Measurements from ENCODE around the gene GNG8. TPM values are rescaled to one million over a fixed set of nuclear protein-coding genes. Genes with fewer than 3 reads are reported as not detected.

GNG8 gene
- total RNA-seq, result not detected

GRCh38 chr19:46635920-46636761, at the start of gene GNG8:
TSS of gene GNG8 (minus strand) at chr19:46636202. CDS start at chr19:46634682, 1,520 bp downstream.
- H3K9ac ChIP-seq (ENCODE audit: low read depth in 1 of 3, low read length in 3 of 3), result no peak within 1 kb of the TSS
- peaks cover 39 to 73% (median 66%) of the 10 kb centered on the region in 3 donors for H3K27me3 ChIP-seq (ENCODE audit: control insufficient read depth in 3 of 3, insufficient read depth in 3 of 3, low read length in 3 of 3)
- no peaks in the 10 kb centered on the region for H3K36me3 ChIP-seq (ENCODE audit: control insufficient read depth in 3 of 3, insufficient read depth in 3 of 3, low read length in 3 of 3)
- no peaks in the 10 kb centered on the region for H3K9me3 ChIP-seq (ENCODE audit: control insufficient read depth in 3 of 3, low read length in 3 of 3)
- no peak within 1 kb of the TSS for H3K4me3 ChIP-seq (ENCODE audit: low read length in 3 of 3)
- H3K27ac ChIP-seq (ENCODE audit: low read depth, low read length), result no peak within 1 kb of the TSS
- peaks cover 25 to 33% (median 29%) of the 10 kb centered on the region in 3 donors for H3K4me1 ChIP-seq (ENCODE audit: control insufficient read depth in 3 of 3, insufficient read depth in 3 of 3, low read length in 3 of 3)

GRCh38 chr19:46685189-46685588, 49.2 kb upstream of the GNG8 start:
- Histone ChIP-seq H3K4me3 (ENCODE audit: low read length in 3 of 3) (no peak overlapping the region), H3K27me3 (ENCODE audit: control insufficient read depth in 3 of 3, insufficient read depth in 3 of 3, low read length in 3 of 3) (no peaks in the 10 kb centered on the region), H3K27ac (ENCODE audit: low read depth, low read length) (no peak overlapping the region), H3K36me3 (ENCODE audit: control insufficient read depth in 3 of 3, insufficient read depth in 3 of 3, low read length in 3 of 3) (peaks cover 20 to 31% (median 27%) of the 10 kb centered on the region in 3 donors), H3K9ac (ENCODE audit: low read depth in 1 of 3, low read length in 3 of 3) (no peak overlapping the region), H3K4me1 (ENCODE audit: control insufficient read depth in 3 of 3, insufficient read depth in 3 of 3, low read length in 3 of 3) (no peaks in the 10 kb centered on the region), H3K9me3 (ENCODE audit: control insufficient read depth in 3 of 3, low read length in 3 of 3) (no peaks in the 10 kb centered on the region)

- no peaks in the 10 kb centered on the region for H3K9me3 ChIP-seq (ENCODE audit: control insufficient read depth in 3 of 3, low read length in 3 of 3)
- H3K36me3 ChIP-seq (ENCODE audit: control insufficient read depth in 3 of 3, insufficient read depth in 3 of 3, low read length in 3 of 3), result peaks cover 20 to 35% (median 22%) of the 10 kb centered on the region in 3 donors
- H3K27me3 ChIP-seq (ENCODE audit: control insufficient read depth in 3 of 3, insufficient read depth in 3 of 3, low read length in 3 of 3), result no peaks in the 10 kb centered on the region
- H3K9ac ChIP-seq (ENCODE audit: low read depth in 1 of 3, low read length in 3 of 3), result no peak overlapping the region
- H3K4me3 ChIP-seq (ENCODE audit: low read length in 3 of 3), result no peak overlapping the region
- no peak overlapping the region for H3K27ac ChIP-seq (ENCODE audit: low read depth, low read length)
- no peaks in the 10 kb centered on the region for H3K4me1 ChIP-seq (ENCODE audit: control insufficient read depth in 3 of 3, insufficient read depth in 3 of 3, low read length in 3 of 3)
Observed at GRCh38 chr19:46678110-46678732, 42.2 kb upstream of the GNG8 start.

- H3K4me3 ChIP-seq (ENCODE audit: low read length in 3 of 3), result no peak overlapping the region
- no peaks in the 10 kb centered on the region for H3K4me1 ChIP-seq (ENCODE audit: control insufficient read depth in 3 of 3, insufficient read depth in 3 of 3, low read length in 3 of 3)
- no peak overlapping the region for H3K27ac ChIP-seq (ENCODE audit: low read depth, low read length)
- H3K9ac ChIP-seq (ENCODE audit: low read depth in 1 of 3, low read length in 3 of 3), result no peak overlapping the region
- peaks cover 9 to 32% (median 21%) of the 10 kb centered on the region in 3 donors for H3K36me3 ChIP-seq (ENCODE audit: control insufficient read depth in 3 of 3, insufficient read depth in 3 of 3, low read length in 3 of 3)
- no peaks in the 10 kb centered on the region for H3K27me3 ChIP-seq (ENCODE audit: control insufficient read depth in 3 of 3, insufficient read depth in 3 of 3, low read length in 3 of 3)
- H3K9me3 ChIP-seq (ENCODE audit: control insufficient read depth in 3 of 3, low read length in 3 of 3), result no peaks in the 10 kb centered on the region
Observed at GRCh38 chr19:46674416-46675178, 38.6 kb upstream of the GNG8 start.

- Histone ChIP-seq H3K36me3 (ENCODE audit: control insufficient read depth in 3 of 3, insufficient read depth in 3 of 3, low read length in 3 of 3) (peaks cover 0 to 18% (median 6%) of the 10 kb centered on the region in 3 donors), H3K9ac (ENCODE audit: low read depth in 1 of 3, low read length in 3 of 3) (no peak overlapping the region), H3K4me1 (ENCODE audit: control insufficient read depth in 3 of 3, insufficient read depth in 3 of 3, low read length in 3 of 3) (no peaks in the 10 kb centered on the region), H3K27ac (ENCODE audit: low read depth, low read length) (no peak overlapping the region), H3K9me3 (ENCODE audit: control insufficient read depth in 3 of 3, low read length in 3 of 3) (no peaks in the 10 kb centered on the region), H3K27me3 (ENCODE audit: control insufficient read depth in 3 of 3, insufficient read depth in 3 of 3, low read length in 3 of 3) (no peaks in the 10 kb centered on the region), H3K4me3 (ENCODE audit: low read length in 3 of 3) (no peak overlapping the region)
Observed at GRCh38 chr19:46670813-46671212, 34.8 kb upstream of the GNG8 start.

GRCh38 chr19:46668662-46669061, 32.7 kb upstream of the GNG8 start:
- Histone ChIP-seq H3K27me3 (ENCODE audit: control insufficient read depth in 3 of 3, insufficient read depth in 3 of 3, low read length in 3 of 3) (no peaks in the 10 kb centered on the region), H3K27ac (ENCODE audit: low read depth, low read length) (no peak overlapping the region), H3K4me3 (ENCODE audit: low read length in 3 of 3) (no peak overlapping the region), H3K9me3 (ENCODE audit: control insufficient read depth in 3 of 3, low read length in 3 of 3) (no peaks in the 10 kb centered on the region), H3K36me3 (ENCODE audit: control insufficient read depth in 3 of 3, insufficient read depth in 3 of 3, low read length in 3 of 3) (peaks cover 0 to 5% (median 0%) of the 10 kb centered on the region in 3 donors), H3K9ac (ENCODE audit: low read depth in 1 of 3, low read length in 3 of 3) (no peak overlapping the region), H3K4me1 (ENCODE audit: control insufficient read depth in 3 of 3, insufficient read depth in 3 of 3, low read length in 3 of 3) (no peaks in the 10 kb centered on the region)

- no peak overlapping the region for H3K9ac ChIP-seq (ENCODE audit: low read depth in 1 of 3, low read length in 3 of 3)
- H3K27me3 ChIP-seq (ENCODE audit: control insufficient read depth in 3 of 3, insufficient read depth in 3 of 3, low read length in 3 of 3), result peaks cover 3 to 4% (median 3%) of the 10 kb centered on the region in 3 donors
- H3K9me3 ChIP-seq (ENCODE audit: control insufficient read depth in 3 of 3, low read length in 3 of 3), result no peaks in the 10 kb centered on the region
- peaks cover 11 to 16% (median 12%) of the 10 kb centered on the region in 3 donors for H3K4me1 ChIP-seq (ENCODE audit: control insufficient read depth in 3 of 3, insufficient read depth in 3 of 3, low read length in 3 of 3)
- H3K4me3 ChIP-seq (ENCODE audit: low read length in 3 of 3), result no peak overlapping the region
- H3K27ac ChIP-seq (ENCODE audit: low read depth, low read length), result no peak overlapping the region
- no peaks in the 10 kb centered on the region for H3K36me3 ChIP-seq (ENCODE audit: control insufficient read depth in 3 of 3, insufficient read depth in 3 of 3, low read length in 3 of 3)
Observed at GRCh38 chr19:46665072-46665471, 29.1 kb upstream of the GNG8 start.

GRCh38 chr19:46661735-46662592, 26.0 kb upstream of the GNG8 start:
- Histone ChIP-seq H3K9me3 (ENCODE audit: control insufficient read depth in 3 of 3, low read length in 3 of 3) (no peaks in the 10 kb centered on the region), H3K27ac (ENCODE audit: low read depth, low read length) (peak overlapping the region; percentile 76), H3K4me3 (ENCODE audit: low read length in 3 of 3) (peak overlapping the region; percentile 58 to 75 (median 72)), H3K4me1 (ENCODE audit: control insufficient read depth in 3 of 3, insufficient read depth in 3 of 3, low read length in 3 of 3) (peaks cover 19 to 26% (median 20%) of the 10 kb centered on the region in 3 donors), H3K36me3 (ENCODE audit: control insufficient read depth in 3 of 3, insufficient read depth in 3 of 3, low read length in 3 of 3) (no peaks in the 10 kb centered on the region), H3K27me3 (ENCODE audit: control insufficient read depth in 3 of 3, insufficient read depth in 3 of 3, low read length in 3 of 3) (peaks cover 15 to 19% (median 16%) of the 10 kb centered on the region in 3 donors), H3K9ac (ENCODE audit: low read depth in 1 of 3, low read length in 3 of 3) (peak overlapping the region; percentile 53 to 68 (median 60))
